Measurements from ENCODE around the gene SIGLEC9. TPM values are rescaled to one million over a fixed set of nuclear protein-coding genes. Genes with fewer than 3 reads are reported as not detected.
A peak's percentile ranks its signal among the peaks of the same experiment; 100 is the strongest.

The SIGLEC9 gene
- total RNA-seq, 4 donors from 2014 or later, result 0.62 to 9.2 (median 4.0) TPM

- peaks cover 56% of the 10 kb centered on the region for H3K27me3 ChIP-seq
- no peak for ATAC-seq
- H3K27ac ChIP-seq, result no peak overlapping the region
- no peaks in the 10 kb centered on the region for H3K4me1 ChIP-seq
- H3K4me3 ChIP-seq, result no peak overlapping the region
- WGBS, 2 donors (ENCODE audit: low coverage in 1 of 2), result 33 to 60% methylated on average over 1 of the region's 2 CpGs
- peaks cover 0 to 3% (median 0%) of the 10 kb centered on the region in 3 donors for H3K9me3 ChIP-seq
- no peak for TF ChIP-seq POLR2A (IDR thresholded peaks at IDR 0.05)
- TF ChIP-seq CTCF (IDR thresholded peaks at IDR 0.05), result no peak
- TF ChIP-seq POLR2AphosphoS5 (IDR thresholded peaks at IDR 0.05), result no peak
- no peak for TF ChIP-seq EP300 (IDR thresholded peaks at IDR 0.05)
- H3K36me3 ChIP-seq, result no peaks in the 10 kb centered on the region
Measured at GRCh38 chr19:51156710-51157109, 32.0 kb downstream of the SIGLEC9 start.

GRCh38 chr19:51157265-51157664, 32.6 kb downstream of the SIGLEC9 start:
- WGBS, 2 donors (ENCODE audit: low coverage in 1 of 2), result 17 to 25% methylated on average over 1 to 2 of the region's 2 CpGs

GRCh38 chr19:51158474-51159129, 33.9 kb downstream of the SIGLEC9 start:
- H3K27me3 ChIP-seq, result peaks cover 53% of the 10 kb centered on the region
- TF ChIP-seq CTCF (IDR thresholded peaks at IDR 0.05) (peak in 2 of 4 experiments; percentile 8 to 46), POLR2AphosphoS5 (IDR thresholded peaks at IDR 0.05) (no peak), EP300 (IDR thresholded peaks at IDR 0.05) (no peak)
- ATAC-seq, result no peak
- H3K4me1 ChIP-seq, result no peaks in the 10 kb centered on the region
- no peaks in the 10 kb centered on the region for H3K36me3 ChIP-seq
- H3K9me3 ChIP-seq, result no peaks in the 10 kb centered on the region
- no peak overlapping the region for H3K27ac ChIP-seq
- no peak overlapping the region for H3K4me3 ChIP-seq
- WGBS, 2 donors (ENCODE audit: low coverage in 1 of 2), result 26 to 41% methylated on average over 6 of the region's 7 CpGs

More at GRCh38 chr19:51157265-51157664, 32.6 kb downstream of the SIGLEC9 start:
- no peak overlapping the region for H3K4me3 ChIP-seq
- ATAC-seq, result no peak
- no peak overlapping the region for H3K27ac ChIP-seq
- no peaks in the 10 kb centered on the region for H3K4me1 ChIP-seq
- H3K9me3 ChIP-seq, result no peaks in the 10 kb centered on the region
- no peak for TF ChIP-seq EP300 (IDR thresholded peaks at IDR 0.05)
- TF ChIP-seq POLR2AphosphoS5 (IDR thresholded peaks at IDR 0.05), result no peak
- no peak for TF ChIP-seq POLR2A (IDR thresholded peaks at IDR 0.05)
- TF ChIP-seq CTCF (IDR thresholded peaks at IDR 0.05), result no peak
- H3K36me3 ChIP-seq, result no peaks in the 10 kb centered on the region
- peaks cover 52% of the 10 kb centered on the region for H3K27me3 ChIP-seq

- no peaks in the 10 kb centered on the region for H3K9me3 ChIP-seq
- 61 to 80% methylated on average over 3 of the region's 4 CpGs for WGBS, 2 donors (ENCODE audit: low coverage in 1 of 2)
- H3K36me3 ChIP-seq, result no peaks in the 10 kb centered on the region
- H3K4me3 ChIP-seq, result no peak overlapping the region
- TF ChIP-seq POLR2AphosphoS5 (IDR thresholded peaks at IDR 0.05) (no peak), CTCF (IDR thresholded peaks at IDR 0.05) (no peak), POLR2A (IDR thresholded peaks at IDR 0.05) (no peak), EP300 (IDR thresholded peaks at IDR 0.05) (no peak)
- no peak overlapping the region for H3K27ac ChIP-seq
- peaks cover 45% of the 10 kb centered on the region for H3K27me3 ChIP-seq
- ATAC-seq, result no peak
- no peaks in the 10 kb centered on the region for H3K4me1 ChIP-seq
Measured at GRCh38 chr19:51159656-51160055, 35.0 kb downstream of the SIGLEC9 start.

GRCh38 chr19:51161266-51161665, 36.6 kb downstream of the SIGLEC9 start:
- no peaks in the 10 kb centered on the region for H3K36me3 ChIP-seq
- H3K9me3 ChIP-seq, result no peaks in the 10 kb centered on the region
- TF ChIP-seq CTCF (IDR thresholded peaks at IDR 0.05) (no peak), POLR2A (IDR thresholded peaks at IDR 0.05) (no peak), EP300 (IDR thresholded peaks at IDR 0.05) (no peak), POLR2AphosphoS5 (IDR thresholded peaks at IDR 0.05) (no peak)
- peaks cover 32% of the 10 kb centered on the region for H3K27me3 ChIP-seq
- WGBS, 2 donors (ENCODE audit: low coverage in 1 of 2), result 71% methylated on average over 1 of the region's 1 CpG; no CpG with 5 or more reads in 1 of the 2 donors
- no peak for ATAC-seq
- H3K4me3 ChIP-seq, result no peak overlapping the region
- no peaks in the 10 kb centered on the region for H3K4me1 ChIP-seq
- no peak overlapping the region for H3K27ac ChIP-seq

All from gastroesophageal sphincter (tissue), 4 donors.